ENCODE results near the gene GHR.
A peak's percentile ranks its signal among the peaks of the same experiment; 100 is the strongest.

The GHR gene

DNA sequence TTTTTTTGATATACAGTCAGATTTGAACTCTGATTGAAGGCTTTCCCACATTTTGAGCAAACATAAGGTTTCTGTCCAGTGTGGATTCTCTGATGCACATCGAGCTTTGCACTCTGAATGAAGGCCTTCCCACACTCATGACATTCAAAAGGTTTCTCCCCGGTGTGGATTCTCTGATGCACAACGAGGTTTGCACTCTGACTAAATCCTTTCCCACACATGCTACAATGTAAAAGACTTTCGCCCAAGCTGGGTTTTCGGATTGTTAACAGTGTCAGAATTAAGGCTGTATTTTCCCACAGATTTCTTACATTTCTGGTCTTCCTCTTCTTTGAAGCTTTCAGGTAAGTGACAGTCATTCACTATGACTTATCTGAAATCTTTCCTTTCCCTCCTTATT, 44.3 kb downstream of the GHR start:
- DNase-seq, result no peak

DNA sequence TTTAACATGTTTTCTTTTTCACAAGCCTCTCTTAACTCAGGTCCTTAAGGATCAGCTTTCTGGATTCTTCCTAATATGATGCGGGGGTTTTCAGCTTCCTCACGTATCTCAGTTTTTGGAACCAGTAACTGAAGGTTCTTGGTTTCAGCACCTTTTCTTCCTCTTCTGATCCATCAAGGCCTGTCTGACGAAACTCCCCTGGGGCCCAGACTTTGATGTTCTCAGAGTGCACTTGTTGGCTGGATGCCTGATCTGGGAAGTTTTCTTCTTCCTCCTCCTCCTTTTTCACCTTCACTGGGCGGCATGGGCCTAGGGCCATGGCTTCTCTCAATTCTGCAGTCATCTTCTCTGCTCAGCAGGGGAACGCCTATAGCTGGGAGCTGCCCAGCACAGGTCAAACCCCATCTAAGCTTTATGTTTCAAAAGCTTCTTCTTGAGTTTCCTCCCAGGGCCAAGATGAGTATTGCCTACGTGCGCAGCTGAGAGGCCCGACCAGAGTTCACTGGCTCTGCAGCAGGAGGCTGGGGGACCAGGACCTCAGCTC, 44.8 kb downstream of the GHR start:
- DNase-seq, result no peak

DNA sequence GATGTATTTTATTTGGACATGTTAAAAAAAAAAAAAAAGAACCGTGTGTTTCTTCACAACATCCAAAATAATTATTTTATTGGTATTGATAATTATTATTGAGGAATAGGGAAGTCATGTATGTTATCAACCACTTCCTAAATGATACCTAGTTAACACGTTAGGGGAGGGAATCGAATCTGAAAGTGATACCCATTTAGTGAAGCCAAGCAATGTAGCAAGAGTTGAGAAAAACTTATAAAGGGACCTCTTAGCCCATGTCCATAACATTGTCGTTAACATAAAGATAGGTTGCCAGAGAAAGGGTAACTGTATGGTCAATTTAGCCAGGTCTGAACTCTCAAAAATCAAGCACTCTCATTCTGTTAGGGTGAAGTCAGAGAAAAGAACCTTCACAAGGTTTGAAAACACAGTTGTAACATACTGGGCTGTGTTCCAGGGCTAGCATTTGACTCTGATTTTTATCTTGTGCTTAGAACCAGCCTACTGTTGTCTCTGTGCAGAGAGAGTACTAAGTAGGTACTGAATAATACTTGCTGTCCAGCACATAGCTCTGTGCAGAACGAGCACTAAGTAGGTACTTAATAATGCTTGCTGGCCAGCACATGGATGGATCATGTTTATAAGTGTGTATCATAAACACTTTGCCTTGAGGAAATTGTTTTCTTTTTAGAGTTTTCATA, 60.4 kb downstream of the GHR start:
- DNase-seq, result no peak

DNA sequence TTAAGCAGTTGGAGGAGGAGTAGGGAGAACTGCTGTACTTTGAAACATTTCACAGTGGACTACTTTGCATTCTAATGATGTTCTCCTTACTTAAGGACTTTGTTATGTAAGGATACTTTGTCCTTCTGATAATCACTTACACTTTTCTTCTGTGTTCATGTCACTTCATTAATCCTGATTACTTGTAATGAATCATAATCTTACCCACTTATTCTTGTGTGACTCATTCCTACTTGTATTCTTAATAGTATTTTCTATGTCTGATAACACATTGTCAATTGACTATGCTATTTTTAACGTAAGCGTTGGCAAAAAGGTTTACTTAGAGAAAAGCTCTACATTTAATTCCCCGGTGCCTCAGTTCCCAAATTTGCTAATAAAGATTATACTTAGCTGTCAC, 63.8 kb downstream of the GHR start:
- DNase-seq, result no peak

DNA sequence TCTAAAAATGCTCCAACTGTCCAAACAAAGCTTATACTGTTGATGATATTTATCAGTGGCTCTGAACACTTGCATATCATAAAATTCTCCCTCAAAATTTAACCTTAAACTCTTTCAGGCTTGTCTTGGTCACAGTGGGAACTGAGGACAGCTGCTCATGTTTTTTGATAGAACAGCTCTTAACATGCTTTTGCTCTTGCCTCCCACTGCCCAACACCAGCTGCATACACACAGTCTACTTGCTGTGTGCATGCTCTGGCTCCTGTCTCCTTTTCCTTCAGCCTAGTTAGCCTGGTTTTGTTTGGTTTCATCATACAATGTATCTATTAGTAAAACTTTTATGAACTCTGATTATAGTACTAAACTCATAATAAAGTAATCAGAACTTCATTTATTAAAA, 64.6 kb downstream of the GHR start:
- DNase-seq, result no peak

DNA sequence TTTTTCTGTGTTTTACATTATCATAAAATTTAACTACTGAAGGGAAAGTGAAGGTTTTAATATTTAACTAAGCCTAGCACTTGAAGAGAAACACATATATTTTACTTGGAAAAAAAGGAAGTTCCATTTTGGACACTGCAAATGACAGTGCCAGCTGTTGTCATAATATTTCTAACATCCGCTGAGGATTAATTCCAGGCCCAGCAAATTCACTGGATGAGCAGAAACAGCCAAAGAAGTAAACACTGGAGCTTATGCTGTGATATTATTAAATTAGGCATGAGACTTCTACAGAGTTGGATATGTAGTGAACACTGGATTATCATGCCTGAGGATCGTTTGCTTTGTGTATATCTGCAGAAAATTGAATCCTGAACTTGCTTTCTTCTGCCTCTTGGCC, 67.6 kb downstream of the GHR start:
- no peak for DNase-seq

DNA sequence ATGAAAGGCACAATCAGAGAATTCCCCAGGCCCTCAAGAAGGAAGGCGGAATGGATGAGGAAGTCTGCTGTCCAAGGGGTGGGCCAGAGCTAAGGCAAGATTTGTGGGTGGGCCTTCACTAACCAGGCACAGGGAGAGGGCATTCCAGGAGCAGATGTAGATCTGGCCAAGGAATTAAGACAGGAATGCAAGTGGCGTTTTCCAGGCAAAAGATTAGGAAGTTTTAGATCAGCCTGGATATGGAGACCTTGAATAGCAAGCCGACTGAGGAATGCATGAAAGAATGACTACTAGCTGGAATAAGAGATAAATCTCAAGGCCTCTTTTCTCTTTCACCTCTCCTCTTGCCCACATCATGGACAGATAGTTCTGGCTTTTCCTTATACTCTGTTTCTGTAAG, 68.5 kb downstream of the GHR start:
- no peak for DNase-seq

DNA sequence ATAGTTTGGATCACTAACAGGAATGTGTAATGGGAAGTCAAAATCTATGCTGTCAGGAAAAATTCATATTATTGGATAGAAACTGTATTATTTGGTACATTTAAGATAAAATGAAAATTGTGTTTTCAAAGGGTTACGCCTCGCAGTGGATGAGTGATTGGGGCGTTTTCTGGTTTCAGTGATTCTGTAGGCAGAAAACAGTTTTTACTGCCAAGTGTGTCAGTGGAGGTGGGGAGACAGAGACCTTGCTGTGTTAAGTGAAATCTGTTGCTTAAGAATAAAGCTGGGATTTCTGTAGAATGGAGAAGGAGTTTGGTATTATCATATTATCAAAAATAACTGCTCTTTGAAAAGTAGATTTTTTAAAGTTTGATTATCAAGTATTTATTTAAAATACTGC, 69.7 kb downstream of the GHR start:
- DNase-seq, result no peak

DNA sequence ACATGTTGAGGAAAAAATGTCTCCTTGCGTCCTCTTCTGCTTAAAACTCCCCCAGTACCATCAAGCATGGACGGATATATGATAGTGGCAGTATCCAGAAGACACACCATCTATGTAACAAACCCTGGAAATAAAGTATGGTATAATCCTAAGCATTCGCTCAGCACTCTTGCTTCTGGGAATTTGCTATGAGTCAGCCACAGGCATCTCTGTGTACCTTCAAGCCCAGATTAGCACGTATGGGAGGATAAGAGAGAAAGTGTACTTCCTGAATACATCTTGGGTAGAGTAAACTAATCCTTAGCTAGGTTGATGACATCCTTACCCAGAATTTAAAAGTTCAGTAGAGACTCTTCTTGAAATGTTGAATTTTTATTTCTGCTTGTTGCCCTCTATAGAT, 71.2 kb downstream of the GHR start:
- DNase-seq, result no peak

DNA sequence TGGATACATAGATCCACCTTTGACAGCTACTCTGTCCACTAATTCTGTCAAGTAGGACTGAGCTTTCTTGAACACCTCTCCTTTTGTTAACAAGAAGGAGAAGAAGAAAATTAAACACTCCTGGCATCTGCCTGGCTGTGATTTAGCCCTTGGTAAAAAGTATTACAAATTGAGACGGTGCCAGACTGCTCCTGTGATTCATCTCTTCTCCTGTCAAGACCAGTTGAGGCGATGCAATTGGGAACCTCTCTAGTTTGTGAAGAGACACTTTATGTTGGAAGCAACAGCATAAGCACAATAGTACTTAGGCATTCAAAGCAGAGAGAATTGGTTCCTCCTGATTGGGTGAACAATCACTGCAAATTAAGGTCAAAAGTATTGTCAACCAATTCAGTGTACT, 72.7 kb downstream of the GHR start:
- no peak for DNase-seq

DNA sequence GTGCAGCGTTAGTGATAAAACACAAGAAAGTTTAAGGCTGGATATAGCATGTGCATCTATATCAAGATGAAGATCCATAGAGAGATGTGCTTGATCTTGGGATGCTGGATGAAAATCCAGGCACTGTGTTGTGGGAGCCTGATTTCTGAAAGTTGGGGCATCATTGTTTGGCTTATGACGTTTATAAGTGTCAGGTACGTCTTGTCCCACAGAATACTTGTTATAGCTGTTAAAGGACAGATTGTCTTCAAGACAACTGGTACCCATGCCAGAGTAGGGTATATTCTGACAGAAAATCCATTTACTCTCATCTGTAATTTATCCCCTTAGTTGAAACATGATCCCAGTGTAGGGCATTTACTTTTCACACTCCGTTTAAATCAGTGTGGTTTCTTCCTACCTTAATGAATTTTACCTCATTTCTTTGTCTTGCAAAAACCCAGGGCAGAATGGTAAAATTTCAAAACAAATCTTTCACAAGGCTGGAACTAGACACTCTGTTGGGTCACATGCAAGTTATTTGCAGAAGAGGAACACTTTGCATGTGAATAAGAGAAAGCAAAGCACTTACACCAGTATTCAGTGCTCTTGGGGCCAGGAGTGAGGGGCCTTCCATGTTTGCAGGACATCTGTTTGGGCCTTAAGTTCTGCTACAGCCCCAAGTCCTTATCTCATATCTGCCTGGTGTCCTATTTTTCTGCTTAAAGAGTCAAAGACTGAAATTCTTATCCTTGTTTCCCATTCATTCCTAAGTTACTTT, 73.3 kb downstream of the GHR start:
- no peak for DNase-seq

DNA sequence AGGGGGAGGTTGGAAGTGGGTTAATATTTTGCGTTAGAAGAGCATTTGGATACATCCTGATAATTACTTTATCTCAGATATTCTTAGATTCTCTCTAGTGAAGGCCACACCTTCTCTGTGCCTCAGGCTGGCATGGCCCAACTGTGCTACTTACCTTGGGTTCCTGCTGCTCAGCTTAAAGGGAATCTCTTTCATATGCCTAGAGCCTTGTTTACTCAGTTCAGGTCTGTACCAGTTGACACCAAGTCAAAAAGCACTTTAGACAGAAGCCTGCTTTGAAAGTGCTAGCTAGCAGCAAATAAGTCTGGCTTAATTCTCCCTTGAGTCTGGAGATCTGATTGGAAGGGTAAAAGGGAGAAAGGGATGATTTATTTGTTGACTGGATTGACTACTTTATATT, 74.8 kb downstream of the GHR start:
- DNase-seq, result no peak

DNA sequence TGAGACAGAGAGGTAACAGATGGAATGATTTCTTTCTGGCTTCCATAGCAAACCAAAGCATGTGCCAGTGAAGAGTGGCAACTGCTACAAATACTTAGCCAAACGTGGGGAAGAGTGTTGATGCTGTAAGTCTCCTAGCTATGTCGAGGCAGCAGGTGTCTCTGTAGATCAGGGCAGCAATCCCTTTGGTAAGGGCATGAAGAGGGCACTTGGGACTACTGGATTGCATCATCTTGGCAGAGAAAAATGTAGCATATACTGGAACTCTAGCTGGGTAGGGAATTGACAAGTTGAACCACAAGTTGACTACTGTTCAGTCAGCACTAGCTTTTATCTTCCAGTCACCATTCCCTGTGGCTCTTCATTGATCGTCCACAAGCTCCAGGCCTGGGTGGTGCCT, 75.8 kb downstream of the GHR start:
- no peak for DNase-seq

DNA sequence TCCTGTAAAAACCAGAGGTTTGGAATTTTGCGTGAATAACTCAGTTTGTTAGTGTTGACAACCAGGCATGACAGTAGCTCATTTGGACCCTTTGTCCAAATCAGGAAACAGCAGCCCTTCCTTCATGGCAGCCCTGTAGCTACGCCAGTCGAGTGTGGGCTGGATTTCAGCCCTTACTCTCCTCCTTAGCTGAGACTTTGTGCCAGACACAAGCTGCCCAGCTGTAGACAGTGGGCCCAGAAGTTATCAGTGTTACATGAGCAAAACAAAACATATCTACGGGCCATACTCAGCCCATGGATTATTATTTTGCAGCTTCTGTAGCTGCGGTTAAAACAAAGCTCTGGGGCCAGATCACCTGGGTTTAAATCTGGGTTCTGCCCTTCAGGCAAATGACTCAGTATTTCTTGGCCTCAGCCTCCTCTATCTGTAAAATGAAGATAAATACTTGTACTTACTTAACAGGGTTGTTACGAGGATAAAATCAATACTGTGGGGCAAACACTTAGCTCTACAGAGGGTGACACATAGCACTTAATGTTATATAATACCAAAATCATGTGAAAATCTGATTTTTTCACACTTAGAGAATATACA, 76.9 kb downstream of the GHR start:
- no peak for DNase-seq

DNA sequence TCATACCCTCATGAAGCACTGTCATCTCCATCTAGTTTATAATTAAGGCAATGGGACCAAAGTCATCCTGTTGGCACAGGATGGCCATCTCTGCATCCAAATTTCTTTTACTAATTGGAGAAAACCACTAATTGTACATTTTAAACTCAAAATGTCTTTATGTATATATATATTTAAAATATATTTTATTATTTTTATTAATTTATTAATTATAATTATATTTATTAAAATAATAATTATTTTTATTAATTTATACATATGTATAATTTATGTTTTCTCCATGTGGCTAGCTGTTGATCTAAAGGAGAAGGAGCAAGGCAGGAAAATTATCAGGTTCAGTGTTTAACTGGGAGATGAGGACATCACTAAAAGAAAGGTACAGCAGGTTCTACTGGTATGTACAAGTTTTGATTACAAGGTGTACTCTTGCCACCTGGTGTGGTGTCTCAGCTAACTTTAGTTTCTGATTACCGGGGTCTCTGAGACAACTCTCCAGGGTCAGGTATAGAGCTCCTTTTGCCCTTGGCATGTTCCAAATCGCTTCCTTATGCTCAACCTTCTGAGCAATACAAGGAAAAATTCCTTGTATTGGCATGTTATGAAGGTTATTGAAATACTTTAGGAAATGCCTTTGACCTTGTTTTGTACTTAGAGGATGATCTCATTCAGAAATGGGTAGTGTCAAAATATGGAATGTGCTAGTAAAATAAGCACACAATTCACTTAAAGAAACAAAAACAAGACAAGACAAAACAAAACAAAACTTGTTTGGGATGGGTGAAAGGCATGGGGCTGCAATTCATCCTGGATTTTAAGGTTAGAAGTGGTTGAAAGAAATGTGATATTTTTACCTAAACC, 79.6 kb downstream of the GHR start:
- DNase-seq, result no peak

DNA sequence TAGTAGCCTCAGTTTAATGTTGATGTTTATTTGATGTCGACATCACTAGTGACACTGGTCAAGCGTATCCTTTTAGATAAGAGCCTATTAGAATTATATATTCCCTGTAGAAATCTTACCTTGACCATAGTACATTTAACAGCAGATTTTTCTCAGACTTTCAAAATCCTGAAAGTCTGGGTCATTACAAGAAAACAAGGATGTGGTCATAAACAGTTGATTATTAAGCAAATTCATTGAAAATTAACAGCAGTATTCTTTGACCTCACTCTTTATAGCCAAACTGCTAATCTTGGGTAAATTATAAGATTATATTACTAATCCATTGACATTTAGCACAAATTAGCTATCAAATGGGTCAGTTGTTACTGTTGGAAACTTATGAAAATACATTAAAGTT, 83.4 kb downstream of the GHR start:
- DNase-seq, result no peak

DNA sequence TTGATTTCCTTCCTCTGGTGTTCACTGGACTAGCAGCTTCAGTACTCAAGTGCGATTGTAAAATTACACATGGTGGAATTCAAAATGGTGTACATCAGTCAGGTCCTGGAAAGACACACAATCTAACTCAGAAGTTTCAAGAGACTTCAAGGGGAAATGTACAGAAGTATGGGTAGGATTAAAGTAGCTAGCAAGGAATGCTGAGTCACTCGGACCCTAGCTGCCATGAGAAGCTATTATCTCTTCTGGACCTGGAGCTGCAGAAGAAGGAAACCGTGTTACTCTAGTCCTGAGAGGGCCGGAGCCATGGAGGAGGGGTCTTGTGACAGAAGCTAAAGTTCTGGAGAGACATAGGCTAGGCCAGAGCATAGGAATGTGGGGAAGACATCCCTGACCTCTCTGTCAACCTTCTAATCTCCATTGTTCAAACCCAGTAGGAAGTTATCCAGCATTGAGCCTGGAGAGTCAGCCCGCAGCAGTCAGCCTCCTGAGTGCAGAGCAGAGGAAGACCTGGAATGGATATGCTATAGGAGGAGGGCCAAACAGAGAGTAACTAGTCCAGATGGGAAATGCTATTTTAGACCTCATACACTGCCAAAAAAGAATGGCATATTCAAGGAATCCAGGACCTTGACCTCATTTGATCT, 84.3 kb downstream of the GHR start:
- DNase-seq, result peak; percentile 18

DNA sequence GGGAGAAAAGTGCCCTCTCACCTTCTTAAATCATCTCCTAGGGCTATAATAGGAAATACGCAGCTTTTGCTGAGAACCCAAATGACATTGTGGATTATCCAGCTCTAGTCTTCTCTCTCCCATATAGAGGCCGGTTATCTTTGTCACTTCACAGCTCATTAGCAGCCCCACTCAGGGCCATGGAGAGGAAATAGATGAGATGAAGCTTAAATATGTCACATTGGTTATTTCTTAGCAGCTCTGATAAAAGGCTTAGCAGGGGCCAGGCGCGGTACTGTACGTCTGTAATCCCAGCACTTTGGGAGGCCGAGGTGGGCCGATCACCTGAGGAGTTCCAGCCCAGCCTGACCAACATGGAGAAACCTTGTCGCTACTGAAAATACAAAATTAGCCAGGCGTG, 90.0 kb downstream of the GHR start:
- no peak for DNase-seq

DNA sequence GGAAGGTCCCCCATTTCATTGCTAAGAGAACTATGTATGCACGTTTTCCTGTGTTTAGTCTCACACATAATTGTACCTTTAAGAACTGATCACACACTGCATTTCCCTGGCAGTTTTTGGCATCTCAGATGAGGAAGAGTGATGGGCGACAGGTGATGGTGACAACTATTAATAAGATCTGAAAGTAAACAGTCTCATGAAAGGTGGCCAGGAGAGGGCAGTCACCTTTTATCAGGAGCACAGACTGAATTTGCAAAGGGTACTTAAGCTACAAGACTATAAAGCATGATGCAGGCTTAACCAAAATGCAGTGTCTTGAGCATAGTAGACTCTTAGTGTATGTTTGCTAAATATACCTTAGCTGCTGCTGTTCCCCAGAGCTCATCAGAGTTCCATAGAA, 91.5 kb downstream of the GHR start:
- no peak for DNase-seq

DNA sequence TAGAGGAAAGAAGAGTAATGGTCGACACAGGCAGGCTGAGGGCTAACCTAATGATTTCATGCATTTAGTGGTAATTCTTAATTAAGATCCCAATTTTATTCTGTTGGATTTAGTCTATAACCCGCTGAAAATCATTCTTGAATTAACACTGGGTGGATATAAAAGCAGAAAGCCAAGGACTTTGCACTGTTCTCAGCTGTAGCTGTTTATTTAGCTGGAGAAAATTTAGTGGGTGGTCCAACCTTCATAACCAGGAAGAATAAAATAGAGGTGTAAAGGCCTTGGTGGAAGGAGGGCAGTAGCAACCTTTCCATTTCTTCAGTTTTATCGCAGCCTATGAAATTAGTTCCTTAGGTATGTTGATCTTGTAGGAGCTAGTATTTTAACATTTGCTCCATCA, 92.3 kb downstream of the GHR start:
- DNase-seq, result no peak

DNA sequence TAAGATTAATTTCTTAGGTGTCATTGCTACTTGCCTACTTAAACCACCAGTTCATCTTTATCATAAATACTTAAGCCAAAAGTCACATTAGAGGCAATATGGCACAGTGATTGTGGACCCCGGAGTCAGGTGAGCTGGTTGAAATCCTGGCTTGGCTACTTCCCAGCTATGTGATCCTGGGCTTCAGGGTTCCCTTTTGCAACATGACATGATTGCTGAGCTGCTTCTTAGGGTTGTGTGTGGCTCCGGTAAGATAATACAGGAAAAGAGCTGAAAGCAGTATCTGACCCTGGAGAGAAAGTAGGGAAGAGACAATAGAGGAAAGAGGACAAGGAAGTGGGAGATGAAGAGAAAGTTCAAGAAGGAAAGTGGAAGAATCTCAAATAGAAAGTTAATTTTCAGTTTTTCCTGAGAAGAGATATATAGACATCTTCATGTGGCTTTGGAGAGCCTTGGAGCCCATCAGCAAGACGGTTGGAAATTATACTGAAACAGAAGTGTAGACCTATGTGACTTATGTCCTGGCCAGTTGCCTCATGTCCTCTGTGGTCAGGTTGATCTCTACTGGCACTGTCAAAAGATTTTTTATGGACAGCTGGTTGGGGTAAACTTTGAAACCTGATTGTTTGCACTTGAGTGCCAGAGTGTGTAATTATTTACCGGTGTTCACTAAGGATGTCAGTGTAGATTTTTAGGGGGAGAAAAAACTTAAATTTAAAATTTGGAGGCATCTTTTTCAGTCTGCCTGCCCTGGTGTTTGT, 93.2 kb downstream of the GHR start:
- no peak for DNase-seq

DNA sequence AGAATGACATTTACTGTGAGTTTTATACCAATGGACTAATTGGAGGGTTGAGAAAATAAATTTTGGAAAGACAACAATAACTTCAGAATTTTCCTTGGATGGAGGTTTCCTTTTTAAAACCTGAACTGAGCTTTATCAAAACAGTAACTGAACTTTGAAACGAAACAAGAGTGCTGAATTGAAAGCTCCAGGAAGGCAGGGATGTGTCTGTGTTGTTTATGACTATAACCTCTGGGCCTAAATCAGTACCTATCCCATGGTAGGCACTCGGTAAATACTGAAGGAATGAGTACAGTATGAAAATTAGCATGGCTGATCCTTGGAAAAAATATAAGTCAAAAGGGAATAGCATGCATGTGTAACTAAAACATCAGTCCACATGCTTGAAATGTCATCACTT, 93.9 kb downstream of the GHR start:
- no peak for DNase-seq
